HG03066 (cell line): Measurements from ENCODE around the gene KRTAP10-3.
"Not testable (repeated sequence)": the region's sequence is repeated elsewhere in the genome, so short reads cannot be mapped to it uniquely, and the experiment has no call there.

Experiments used
- ATAC-seq: cut with Tn5 transposase; IDR thresholded peaks from one replicate; pipeline ENCODE4 v1.9.1; 2021; ENCODE audit warnings: low read depth; ENCODE audit not compliant: unreplicated experiment

The KRTAP10-3 gene, protein sequence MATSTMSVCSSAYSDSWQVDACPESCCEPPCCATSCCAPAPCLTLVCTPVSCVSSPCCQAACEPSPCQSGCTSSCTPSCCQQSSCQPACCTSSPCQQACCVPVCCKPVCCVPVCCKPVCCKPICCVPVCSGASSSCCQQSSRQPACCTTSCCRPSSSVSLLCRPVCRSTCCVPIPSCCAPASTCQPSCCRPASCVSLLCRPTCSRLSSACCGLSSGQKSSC

DNA sequence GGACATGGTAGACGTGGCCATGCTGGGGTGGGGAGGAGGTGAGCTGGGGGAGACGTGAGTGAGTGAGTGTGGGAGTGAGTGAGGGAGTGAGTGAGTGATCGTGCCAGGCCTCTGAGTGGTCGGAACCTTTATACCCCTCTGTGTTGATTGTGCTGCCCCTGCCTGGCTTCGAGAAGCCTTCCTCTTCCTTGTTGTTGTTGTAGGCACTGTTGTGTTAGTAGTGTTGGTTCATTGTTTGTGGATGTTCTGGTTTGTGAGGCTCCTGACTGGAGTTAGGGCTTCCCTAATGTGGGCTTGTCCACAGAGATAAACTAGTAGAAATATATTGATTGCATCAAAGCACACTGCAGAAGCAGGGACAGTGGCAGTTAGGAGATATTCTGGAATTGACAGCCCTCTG, at the start of gene KRTAP10-3:
Gene KRTAP10-3, minus strand, starts transcription at position 101 of the 400 bp plus-strand sequence. Its CDS starts 80 bp downstream, at position 21.
- no peak for ATAC-seq

DNA sequence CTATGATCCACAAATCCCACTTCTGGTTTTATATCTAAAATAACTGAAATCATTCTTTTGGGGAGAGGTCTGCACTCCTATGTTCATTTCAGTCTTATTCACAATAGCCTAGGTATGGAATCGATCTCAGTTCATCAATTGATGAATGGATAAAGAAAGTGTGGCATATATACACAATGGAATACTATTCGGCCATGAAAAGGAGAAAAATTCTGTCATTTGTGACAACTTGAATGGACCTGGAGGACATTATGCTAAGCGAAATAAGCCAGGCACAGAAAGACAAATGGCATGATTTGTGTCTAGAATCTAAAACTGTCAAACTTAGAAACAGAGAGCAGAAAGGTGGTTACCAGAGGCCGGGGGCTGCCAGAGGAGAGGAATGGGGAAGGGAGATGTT, 47.9 kb upstream of the KRTAP10-3 start:
- ATAC-seq: no peak

DNA sequence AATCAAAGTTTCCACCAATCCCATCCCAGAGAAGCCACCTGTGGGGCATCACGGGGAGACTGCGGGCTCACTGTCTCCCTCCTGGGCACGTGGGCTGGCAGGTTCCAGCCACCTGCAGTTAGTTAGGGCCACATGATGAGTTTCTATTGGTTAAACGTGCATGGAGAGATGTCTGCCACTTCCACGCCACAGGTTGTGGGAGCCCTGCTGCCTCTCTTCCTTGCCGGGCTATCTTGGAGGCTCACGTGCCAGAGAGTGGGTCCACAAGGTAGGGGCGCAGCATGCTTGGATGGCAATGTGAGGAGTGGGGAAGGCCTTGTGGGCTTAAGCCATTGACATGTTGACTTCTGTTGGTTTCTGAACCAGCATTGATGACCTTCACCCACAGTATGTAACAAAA, 45.3 kb upstream of the KRTAP10-3 start:
- no peak for ATAC-seq

DNA sequence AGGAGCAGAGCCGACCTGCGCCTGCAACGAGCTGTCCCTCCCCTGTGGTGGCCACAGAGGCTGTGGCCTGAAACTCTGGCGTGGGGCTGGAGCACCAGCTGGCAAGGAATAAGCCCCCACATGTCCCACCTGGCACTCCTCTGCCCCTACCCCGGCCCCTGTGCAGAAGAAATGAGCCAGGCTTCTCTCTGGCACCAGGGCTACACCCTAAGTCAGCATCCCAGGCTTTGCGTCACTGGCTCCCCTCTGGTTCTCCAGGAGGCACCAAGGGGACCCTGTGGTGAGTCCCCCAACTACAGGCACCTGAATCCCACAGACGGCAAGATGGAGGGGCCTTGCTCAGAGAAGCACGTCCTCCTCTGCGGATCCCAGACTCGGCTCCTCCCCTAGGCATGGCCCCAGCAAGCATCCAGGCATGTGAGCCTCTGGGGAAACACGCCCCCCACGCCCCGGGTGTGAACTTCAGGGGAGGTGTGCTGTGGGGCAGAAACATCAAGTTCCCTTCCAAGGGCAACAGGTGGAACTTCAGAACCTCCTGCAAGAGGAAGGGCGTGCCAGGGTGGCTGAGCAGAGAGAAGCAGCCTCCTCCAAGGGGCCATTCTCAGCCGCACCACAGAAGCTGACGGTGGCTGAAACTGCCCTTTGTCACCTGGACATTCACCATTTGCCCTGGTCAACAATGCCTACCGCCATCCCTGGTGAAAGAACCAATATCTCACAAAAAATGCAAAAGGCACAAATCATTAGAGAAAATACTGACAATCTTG, 44.7 kb upstream of the KRTAP10-3 start:
- ATAC-seq: no peak

DNA sequence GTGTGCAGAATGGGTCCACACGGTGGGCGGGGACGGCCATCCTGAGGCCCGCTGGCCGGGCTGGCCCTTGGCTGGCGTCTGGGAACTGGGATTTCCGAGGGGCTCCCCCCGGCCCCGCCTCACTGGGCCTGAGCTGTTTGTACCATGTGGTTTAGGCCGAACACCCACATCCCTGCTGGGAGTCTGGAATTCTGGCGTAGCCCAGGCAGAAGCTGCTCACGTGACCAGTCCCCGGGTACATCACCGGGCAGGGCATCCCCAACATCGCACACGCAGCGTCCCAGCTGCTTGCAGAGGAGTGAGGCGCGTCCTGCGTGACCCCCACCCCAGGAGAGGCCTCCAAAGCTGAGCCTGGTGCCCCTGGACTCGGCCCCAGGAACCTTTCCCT, 43.9 kb upstream of the KRTAP10-3 start:
- ATAC-seq: no peak

DNA sequence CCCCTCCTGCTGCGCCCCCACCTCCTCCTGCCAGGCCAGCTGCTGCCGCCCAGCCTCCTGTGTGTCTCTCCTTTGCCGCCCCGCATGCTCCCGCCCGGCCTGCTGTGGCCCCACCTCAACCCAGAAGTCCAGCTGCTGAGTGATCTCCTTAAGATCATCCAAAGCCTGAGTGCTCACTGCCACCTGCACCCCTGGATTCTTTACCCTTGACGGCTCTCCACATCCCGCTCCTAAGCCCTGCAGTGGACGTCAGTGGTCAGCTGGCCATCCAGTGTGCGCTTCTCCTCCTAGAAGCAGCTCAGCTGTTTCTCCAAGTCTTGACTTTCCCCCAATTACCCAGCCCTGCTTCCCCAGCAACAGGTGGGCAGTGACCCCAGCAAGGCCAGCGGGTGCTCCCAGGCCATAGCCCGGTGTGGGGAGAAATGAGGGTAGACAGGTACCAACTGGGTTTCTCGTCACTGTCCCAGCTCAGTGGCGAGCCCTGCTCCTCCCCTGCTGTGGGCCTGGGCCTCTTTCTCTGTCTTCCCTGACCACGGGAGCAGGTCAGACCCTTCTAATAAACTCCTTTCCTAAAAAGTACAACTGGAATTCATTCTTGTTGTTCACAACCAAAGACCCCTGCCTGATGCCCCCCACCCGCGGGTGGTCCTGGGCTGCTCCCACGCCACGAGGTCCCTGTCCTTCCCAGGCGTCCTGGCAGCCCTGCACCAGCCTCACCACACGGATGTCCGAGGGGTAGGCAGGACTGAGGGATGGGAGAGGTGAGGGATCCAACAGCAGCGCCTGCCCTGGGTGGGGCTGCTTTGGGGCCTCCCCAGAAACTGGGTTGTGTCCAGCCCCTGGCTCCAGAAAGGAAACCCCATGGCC, 43.2 kb upstream of the KRTAP10-3 start:
- ATAC-seq: no peak

DNA sequence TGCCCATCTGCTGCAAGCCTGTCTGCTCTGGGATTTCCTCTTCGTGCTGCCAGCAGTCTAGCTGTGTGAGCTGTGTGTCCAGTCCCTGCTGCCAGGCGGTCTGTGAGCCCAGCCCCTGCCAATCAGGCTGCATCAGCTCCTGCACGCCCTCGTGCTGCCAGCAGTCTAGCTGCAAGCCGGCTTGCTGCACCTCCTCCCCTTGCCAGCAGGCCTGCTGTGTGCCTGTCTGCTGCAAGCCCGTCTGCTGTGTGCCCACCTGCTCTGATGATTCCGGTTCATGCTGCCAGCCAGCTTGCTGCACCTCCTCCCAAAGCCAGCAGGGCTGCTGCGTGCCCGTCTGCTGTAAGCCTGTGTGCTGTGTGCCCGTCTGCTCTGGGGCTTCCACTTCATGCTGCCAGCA, 42.5 kb upstream of the KRTAP10-3 start:
- not testable (repeated sequence) for ATAC-seq

DNA sequence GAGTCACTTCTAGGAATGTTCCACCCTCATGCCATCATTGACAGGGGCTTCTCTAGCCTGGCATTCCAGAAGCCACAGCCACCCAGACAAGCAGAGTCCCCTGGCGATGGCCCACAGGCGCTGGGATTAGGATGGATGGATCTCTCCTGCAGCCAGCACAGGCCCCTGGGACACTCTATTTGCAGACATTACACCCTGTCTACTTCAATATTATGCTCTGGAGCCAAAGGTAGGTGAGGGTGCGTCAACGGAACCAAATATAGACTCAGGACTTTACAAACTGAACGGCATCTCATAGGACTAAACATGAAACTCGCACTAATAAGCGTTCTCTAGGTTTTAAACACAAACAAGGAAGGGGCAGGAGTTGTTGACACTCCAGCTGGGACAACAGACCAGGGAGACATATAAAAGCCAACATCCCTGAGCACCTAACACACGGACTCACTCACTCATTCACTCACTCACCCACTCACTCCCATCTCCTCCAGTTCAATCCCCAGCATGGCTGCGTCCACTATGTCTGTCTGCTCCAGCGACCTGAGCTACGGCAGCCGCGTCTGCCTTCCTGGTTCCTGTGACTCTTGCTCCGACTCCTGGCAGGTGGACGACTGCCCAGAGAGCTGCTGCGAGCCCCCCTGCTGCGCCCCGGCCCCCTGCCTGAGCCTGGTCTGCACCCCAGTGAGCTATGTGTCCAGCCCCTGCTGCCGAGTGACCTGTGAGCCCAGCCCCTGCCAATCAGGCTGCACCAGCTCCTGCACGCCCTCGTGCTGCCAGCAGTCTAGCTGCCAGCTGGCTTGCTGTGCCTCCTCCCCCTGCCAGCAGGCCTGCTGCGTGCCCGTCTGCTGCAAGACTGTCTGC, 41.8 kb upstream of the KRTAP10-3 start, which contains the start of gene KRTAP10-7:
Gene KRTAP10-7, plus strand, starts transcription at position 480 of the 861 bp plus-strand sequence. Its CDS starts 25 bp downstream, at position 505.
- not testable (repeated sequence) for ATAC-seq

DNA sequence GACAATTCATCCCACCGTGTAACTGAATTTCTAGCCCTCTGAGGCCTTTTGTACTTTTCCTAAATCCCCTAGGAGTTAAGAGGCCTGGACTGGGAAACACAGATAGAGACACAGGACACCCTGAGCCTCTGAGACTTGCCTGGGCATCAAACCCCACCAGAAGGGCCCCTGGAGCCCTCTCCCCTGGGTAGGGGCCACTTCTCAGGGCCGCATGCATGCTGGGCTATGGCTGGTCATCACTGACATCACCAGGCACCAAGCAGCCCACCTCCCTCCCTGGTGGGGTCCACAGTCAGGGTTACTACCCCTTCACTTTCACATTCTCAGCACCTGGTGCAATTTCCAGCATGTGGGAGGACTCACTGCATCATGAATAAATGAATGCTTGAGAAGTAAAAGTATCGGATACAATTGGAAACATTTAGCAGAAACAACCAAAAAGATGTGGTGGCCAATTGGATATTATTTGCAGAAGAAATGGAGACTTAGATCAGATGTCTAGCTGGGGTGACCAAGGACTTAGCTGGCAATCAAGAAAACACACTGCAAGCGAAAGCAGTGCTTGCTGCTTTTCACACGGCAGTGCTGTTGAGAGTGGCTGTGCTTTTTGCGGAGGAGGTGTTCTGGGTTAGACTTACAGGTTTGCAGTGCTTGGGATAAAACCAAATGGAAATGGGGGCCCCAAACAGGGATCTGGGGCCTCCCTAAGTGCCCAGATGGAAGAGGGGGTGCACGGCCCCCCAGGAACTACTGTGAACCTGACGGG, 40.9 kb upstream of the KRTAP10-3 start:
- no peak for ATAC-seq

DNA sequence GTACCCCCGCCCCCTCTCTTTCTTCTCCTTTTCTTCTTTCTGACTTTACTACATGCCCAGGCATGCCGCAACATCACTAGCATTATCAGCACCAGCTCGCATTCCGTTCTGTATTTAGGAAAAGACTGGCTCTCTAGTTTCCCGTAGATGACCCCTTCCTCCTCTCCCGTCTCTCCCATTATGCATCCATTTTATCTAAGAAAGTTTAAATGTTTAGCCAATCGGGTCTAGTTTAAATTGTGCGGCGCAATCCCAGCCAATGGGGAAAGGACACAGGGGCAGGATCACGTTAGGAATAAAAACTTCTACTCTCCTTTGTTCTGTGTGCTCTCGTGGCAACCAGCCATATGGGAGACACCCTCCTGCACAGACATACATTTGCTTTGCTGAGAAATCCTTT, 39.5 kb upstream of the KRTAP10-3 start:
- no peak for ATAC-seq

DNA sequence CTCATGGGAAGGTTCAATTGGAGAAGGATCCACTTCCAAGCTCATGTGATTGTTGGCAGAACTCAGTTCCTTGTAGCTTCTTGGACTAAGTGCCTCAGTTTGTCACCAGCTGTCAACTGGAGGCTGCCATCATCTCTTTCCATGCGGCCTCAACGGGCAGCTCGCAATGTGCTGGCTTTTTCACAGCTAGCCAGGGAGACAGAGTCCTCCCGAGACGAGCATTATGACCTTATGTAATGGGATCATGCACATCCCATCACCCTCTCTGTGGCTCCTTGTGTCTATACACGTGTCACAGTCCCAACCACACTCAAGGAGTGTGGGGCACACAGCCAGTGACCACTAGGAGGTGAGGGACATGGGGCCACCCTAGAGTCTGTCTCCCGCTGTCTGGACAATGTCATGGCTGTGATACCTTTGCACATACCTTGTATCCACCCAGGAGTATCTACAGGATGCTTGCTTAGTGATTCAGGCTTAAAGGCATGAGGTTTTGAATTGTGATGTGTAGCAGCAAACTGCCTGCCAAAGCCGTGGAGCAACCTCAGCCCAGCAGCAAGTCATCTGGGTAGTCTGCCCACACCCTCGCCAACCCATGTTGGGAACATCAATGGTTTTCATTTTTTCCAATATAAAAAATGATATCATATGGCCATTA, 37.6 kb upstream of the KRTAP10-3 start:
- ATAC-seq: no peak

DNA sequence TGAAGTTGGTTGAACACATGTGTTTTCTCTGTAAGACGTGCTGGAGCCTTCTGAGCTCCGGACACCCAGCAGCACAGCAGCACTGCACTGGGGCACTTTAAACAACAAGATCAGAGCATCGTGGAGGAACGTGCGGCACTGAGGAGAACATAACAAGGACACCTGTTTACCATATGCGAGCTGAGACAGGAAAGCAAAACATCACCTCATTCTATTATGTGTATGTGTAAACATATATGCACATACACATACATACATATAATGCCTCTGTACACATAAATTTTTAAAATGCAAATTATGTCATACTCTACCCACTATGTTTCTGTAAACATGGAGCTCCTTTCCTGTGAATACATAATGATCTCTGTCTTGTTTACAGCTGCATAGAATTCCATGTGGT, 36.9 kb upstream of the KRTAP10-3 start:
- no peak for ATAC-seq

DNA sequence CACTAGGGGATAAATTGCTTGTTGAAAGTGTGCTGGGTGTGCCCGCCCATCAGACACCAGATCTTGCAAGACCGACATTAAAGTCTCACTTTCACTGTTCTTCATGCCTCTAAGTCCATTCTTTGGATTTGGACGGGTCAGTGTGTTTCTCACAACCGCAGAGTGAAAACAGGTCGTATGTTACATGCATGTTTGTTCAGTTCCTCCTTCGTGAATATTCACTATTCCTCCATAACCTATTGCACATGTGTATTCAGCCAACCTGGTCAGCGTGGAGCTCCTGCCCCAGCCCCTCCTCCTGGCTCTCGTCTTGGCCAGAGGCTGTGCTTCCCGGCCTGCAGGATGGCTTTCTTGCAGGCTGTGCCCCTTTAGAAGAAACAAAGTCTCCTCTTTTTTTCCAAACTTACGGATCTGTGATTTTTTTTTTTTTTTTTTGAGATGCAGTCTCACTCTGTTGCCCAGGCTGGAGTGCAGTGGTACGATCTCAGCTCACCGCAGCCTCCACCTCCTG, 35.9 kb upstream of the KRTAP10-3 start:
- ATAC-seq: no peak

DNA sequence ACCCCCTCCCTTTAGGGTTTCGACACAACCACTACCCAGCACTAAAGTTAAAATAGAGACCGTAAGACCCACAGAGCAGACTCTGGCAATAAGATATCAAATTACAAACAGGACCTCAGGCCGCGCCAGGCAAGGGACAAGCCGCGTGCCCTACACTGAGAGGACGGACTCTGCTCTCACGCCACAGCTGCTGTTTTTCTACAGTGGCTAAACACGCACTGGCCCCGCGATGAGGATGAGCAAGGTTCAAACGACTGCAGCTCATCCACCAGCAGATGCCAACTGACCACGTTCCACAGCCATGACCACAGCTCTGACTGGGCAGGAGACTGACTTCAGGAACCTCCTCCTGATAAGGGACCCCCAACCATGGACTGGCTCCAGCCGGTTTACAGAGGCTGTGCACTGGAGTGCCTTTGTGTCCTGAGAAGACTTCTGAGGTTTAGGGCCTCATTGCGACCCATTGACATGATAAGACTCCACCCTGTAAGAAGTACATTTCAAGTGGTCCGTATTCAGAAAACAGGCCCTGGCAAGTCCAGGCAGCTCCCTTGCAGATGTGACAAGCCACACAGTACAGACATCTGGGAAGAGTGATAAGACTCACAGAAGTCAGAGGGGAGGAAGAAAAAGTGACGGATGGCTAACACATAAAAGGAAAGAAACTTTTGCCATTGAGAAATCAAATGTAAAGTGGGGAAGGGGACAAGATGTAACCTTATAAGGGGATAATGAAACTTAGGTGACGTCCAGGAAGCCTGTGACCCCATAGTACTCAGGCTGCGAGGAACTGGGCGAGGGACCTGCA, 35.2 kb upstream of the KRTAP10-3 start:
- ATAC-seq: no peak

DNA sequence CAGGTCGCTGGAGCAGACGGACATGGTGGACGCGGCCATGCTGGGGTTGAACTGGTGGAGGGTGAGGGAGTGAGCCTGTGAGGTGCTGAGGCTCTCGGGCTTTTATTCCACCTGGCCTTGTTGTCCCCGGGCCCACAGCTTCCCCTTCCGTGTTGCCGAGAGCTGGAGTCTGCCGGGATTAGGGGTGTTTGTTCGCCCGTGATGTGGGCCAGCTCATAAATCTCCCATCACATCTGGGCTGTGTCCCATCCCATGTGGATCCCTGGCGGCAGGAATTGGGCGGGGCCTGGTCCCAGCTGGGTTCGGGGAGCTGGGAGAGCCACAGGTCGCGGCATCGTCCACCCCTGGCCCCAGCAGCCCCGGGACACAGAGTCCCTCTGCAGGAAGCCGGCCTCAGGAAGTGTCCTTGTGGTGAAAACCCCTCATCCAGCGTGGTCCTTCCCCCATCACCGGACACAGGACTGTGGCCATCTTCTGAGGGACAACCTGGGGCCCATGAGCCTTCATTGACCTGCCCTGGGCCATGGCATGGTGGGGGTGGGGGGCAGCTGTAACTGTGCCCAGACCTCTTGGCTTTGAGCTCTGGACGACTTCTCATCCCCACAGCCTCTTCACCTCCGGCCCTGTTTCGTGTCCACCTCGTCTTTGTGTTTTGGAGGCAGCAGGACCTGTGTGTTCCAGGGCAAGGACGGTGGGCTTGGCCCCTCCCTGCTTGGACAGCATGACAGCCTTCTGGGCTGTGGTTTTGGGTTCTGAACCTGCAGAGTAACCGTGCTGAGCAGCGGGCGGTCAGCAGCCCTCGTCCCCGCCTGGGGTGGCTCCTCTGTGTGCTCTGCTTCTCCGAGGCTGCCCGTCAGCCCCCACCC, 34.1 kb upstream of the KRTAP10-3 start, which contains the start of gene KRTAP10-6:
Gene KRTAP10-6, minus strand, starts transcription at position 60 of the 866 bp plus-strand sequence. Its CDS starts 21 bp downstream, at position 39.
- ATAC-seq: no peak

DNA sequence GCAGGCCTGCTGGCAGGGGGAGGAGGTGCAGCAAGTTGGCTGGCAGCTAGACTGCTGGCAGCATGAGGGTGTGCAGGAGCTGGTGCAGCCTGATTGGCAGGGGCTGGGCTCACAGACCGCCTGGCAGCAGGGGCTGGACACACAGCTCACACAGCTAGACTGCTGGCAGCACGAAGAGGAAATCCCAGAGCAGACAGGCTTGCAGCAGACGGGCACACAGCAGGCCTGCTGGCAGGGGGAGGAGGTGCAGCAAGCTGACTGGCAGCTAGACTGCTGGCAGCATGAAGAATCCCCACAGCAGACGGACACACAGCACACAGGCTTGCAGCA, 33.2 kb upstream of the KRTAP10-3 start:
- ATAC-seq: not testable (repeated sequence)
